ENCODE results near the gene ZNF609.

- TF ChIP-seq CTCF (IDR thresholded peaks at IDR 0.05), result peak; percentile 20 to 86 (median 74)
- TF ChIP-seq POLR2A (IDR thresholded peaks at IDR 0.05), result no peak
Measured at GRCh38 chr15:64686130-64686735, 225.9 kb downstream of the ZNF609 start.
